Mesothelial cell of epicardium (in vitro differentiated cells): Measurements from ENCODE around the gene P2RX5. TPM values are rescaled to one million over a fixed set of nuclear protein-coding genes. Genes with fewer than 3 reads are reported as not detected.
A peak's percentile ranks its signal among the peaks of the same experiment; 100 is the strongest.

ENCODE experiments used
- DNase-seq, 2 experiments: peaks; one replicate each; pipeline ENCODE4 v3.0.0; 2021; ENCODE audit warnings: low spot score in 2 of 2; ENCODE audit not compliant: unreplicated experiment in 2 of 2
- H3K27ac Mint-ChIP-seq: 2 replicates; pipeline ENCODE4 v1.8.0; 2021; ENCODE audit warnings: mixed read lengths
- H3K27me3 Mint-ChIP-seq: 2 replicates; pipeline ENCODE4 v1.8.0; 2021; ENCODE audit warnings: low read depth, mixed read lengths
- H3K36me3 Mint-ChIP-seq: 2 replicates; pipeline ENCODE4 v1.8.0; 2021; ENCODE audit warnings: mixed read lengths
- H3K4me1 Mint-ChIP-seq: 2 replicates; pipeline ENCODE4 v1.8.0; 2021; ENCODE audit warnings: mixed read lengths
- H3K4me3 Mint-ChIP-seq: 2 replicates; pipeline ENCODE4 v1.8.0; 2021; ENCODE audit warnings: mild to moderate bottlenecking, moderate library complexity, mixed read lengths
- H3K9me3 Mint-ChIP-seq: 2 replicates; pipeline ENCODE4 v1.8.0; 2021; ENCODE audit warnings: mixed read lengths
- CTCF ChIP-seq: fragments of 200-600 bp; sonication (generic); IDR thresholded peaks from one replicate; pipeline ENCODE4 v1.5.0; 2021; ENCODE audit warnings: antibody characterized with exemption; ENCODE audit not compliant: unreplicated experiment
- total RNA-seq: library from RNA; stranded (reverse); gene quantifications from 3 replicates; pipeline ENCODE4 v1.2.1, GENCODE V29; 2021

Gene P2RX5
- total RNA-seq, 1 donor from 2014 or later: 0.18 TPM

- Mint-ChIP-seq H3K4me1 (peaks cover 32% of the 10 kb centered on the region), H3K36me3 (peaks cover 11% of the 10 kb centered on the region), H3K4me3 (peak overlapping the region; percentile 85), H3K27ac (peak overlapping the region; percentile 94), H3K9me3 (no peaks in the 10 kb centered on the region), H3K27me3 (no peaks in the 10 kb centered on the region)
- no peak for DNase-seq
- no peak for TF ChIP-seq CTCF
These were observed 26.9 kb downstream of the P2RX5 start for GRCh38 chr17:3669085-3669347.

- no peak for TF ChIP-seq CTCF
- Mint-ChIP-seq H3K9me3 (no peaks in the 10 kb centered on the region), H3K4me3 (peak within 1 kb of the TSS; percentile 85), H3K27ac (peak within 1 kb of the TSS; percentile 99), H3K4me1 (peaks cover 32% of the 10 kb centered on the region), H3K36me3 (peaks cover 12% of the 10 kb centered on the region), H3K27me3 (no peaks in the 10 kb centered on the region)
- DNase-seq: peak; percentile 99 to 100
These were observed 27.5 kb downstream of the P2RX5 start, which contains the start of the genes EMC6 and TAX1BP3 for GRCh38 chr17:3668279-3669084. EMC6 (plus strand) TSS chr17:3668812; CDS start chr17:3669147, 335 bp downstream. TAX1BP3 (minus strand) TSS chr17:3668578; CDS start chr17:3668526, 52 bp downstream.

- Mint-ChIP-seq H3K4me3 (peak overlapping the region; percentile 85), H3K36me3 (peaks cover 14% of the 10 kb centered on the region), H3K4me1 (peaks cover 32% of the 10 kb centered on the region), H3K27me3 (no peaks in the 10 kb centered on the region), H3K9me3 (no peaks in the 10 kb centered on the region), H3K27ac (peak overlapping the region; percentile 99)
- peak; percentile 89 to 92 for DNase-seq
- no peak for TF ChIP-seq CTCF
These were observed 28.3 kb downstream of the P2RX5 start for GRCh38 chr17:3667366-3668278.

- Mint-ChIP-seq H3K4me1 (peaks cover 32% of the 10 kb centered on the region), H3K27ac (peak overlapping the region; percentile 99), H3K27me3 (no peaks in the 10 kb centered on the region), H3K36me3 (peaks cover 11% of the 10 kb centered on the region), H3K4me3 (peak overlapping the region; percentile 85), H3K9me3 (no peaks in the 10 kb centered on the region)
- TF ChIP-seq CTCF: no peak
- no peak for DNase-seq
These were observed 29.4 kb downstream of the P2RX5 start for GRCh38 chr17:3666516-3666915.

GRCh38 chr17:3665834-3666233 lies 30.1 kb downstream of the P2RX5 start:
- no peaks in the 10 kb centered on the region for H3K9me3 Mint-ChIP-seq
- DNase-seq: no peak
- H3K36me3 Mint-ChIP-seq: peaks cover 11% of the 10 kb centered on the region
- H3K27ac Mint-ChIP-seq: peak overlapping the region; percentile 99
- H3K4me3 Mint-ChIP-seq: peak overlapping the region; percentile 85
- no peaks in the 10 kb centered on the region for H3K27me3 Mint-ChIP-seq
- no peak for TF ChIP-seq CTCF
- peaks cover 32% of the 10 kb centered on the region for H3K4me1 Mint-ChIP-seq
